ENCODE measurements around the gene TEX13D.

DNA sequence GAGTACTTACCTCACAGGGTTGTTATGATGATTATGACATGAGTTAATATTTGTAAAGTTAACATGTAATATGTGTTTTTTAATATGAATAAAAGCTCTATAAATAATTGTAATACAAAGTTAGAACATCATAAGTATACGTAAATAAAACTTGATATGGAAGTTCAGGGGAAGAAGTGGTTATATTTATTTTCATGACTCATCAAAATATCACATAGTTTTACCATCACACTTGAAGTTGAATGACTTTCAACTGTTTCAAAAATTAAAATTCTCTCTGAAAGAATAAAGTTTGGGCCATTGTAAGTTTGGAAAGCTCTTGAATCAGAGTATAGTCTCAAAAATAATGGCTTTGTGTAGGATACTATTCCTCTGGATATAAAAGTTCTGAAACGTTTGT lies 22.2 kb downstream of the TEX13D start:
- TF ChIP-seq, protein P1, sequence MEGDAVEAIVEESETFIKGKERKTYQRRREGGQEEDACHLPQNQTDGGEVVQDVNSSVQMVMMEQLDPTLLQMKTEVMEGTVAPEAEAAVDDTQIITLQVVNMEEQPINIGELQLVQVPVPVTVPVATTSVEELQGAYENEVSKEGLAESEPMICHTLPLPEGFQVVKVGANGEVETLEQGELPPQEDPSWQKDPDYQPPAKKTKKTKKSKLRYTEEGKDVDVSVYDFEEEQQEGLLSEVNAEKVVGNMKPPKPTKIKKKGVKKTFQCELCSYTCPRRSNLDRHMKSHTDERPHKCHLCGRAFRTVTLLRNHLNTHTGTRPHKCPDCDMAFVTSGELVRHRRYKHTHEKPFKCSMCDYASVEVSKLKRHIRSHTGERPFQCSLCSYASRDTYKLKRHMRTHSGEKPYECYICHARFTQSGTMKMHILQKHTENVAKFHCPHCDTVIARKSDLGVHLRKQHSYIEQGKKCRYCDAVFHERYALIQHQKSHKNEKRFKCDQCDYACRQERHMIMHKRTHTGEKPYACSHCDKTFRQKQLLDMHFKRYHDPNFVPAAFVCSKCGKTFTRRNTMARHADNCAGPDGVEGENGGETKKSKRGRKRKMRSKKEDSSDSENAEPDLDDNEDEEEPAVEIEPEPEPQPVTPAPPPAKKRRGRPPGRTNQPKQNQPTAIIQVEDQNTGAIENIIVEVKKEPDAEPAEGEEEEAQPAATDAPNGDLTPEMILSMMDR (IDR thresholded peaks at IDR 0.05) = no peak
- no peak for TF ChIP-seq POLR2A (IDR thresholded peaks at IDR 0.05)

Data from suprapubic skin (tissue), 3 donors.